ENCODE results near the gene CCN5.

CCN5 gene

GRCh38 chr20:44722990-44723389 lies 7.8 kb downstream of the CCN5 start:
- TF ChIP-seq, protein P1, sequence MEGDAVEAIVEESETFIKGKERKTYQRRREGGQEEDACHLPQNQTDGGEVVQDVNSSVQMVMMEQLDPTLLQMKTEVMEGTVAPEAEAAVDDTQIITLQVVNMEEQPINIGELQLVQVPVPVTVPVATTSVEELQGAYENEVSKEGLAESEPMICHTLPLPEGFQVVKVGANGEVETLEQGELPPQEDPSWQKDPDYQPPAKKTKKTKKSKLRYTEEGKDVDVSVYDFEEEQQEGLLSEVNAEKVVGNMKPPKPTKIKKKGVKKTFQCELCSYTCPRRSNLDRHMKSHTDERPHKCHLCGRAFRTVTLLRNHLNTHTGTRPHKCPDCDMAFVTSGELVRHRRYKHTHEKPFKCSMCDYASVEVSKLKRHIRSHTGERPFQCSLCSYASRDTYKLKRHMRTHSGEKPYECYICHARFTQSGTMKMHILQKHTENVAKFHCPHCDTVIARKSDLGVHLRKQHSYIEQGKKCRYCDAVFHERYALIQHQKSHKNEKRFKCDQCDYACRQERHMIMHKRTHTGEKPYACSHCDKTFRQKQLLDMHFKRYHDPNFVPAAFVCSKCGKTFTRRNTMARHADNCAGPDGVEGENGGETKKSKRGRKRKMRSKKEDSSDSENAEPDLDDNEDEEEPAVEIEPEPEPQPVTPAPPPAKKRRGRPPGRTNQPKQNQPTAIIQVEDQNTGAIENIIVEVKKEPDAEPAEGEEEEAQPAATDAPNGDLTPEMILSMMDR (IDR thresholded peaks at IDR 0.05; ENCODE audit: insufficient read depth, low read length, missing control alignments) = no peak
- POLR2A ChIA-PET = interaction anchor here (0.7 kb wide), 1 partner anchor 155 kb away, joined by 3 read pairs; no protein-coding TSS in a partner anchor
- DNase-seq (ENCODE audit: low read depth, low spot score) = no peak
- H3K4me3 ChIP-seq (ENCODE audit: low read depth, low read length) = no peak overlapping the region
- CTCF ChIA-PET = interaction anchor here (4.5 to 21.9 kb wide), 2 partner anchors 11 to 35 kb away, joined by 29 to 801 read pairs; no protein-coding TSS in a partner anchor

DNA sequence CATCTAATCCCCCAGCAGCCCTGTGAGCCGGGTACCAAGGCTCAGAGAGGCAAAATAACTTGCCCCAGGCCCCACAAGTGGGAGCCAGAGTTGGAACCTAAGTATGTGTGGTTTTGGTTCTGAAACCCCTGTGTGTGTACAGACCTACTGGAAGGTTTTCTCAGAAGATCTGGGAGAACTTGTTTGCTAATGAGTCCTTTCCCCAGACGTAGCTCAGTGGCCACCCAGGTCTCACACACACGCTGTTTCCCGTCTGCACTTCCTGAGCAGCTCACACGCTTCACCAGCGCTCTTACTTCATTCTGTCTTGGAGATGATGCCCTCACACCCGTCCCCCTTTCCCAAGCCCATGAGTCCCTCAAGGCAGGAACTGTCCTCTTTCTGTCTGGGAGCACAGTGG lies 8.2 kb downstream of the CCN5 start:
- no peak for DNase-seq (ENCODE audit: low read depth, low spot score)
- POLR2A ChIA-PET = interaction anchor here (0.7 kb wide), 1 partner anchor 154 kb away, joined by 3 read pairs; no protein-coding TSS in a partner anchor
- H3K4me3 ChIP-seq (ENCODE audit: low read depth, low read length) = no peak overlapping the region
- CTCF ChIA-PET = interaction anchor here (0.7 to 21.9 kb wide), 3 partner anchors 10 to 73 kb away, joined by 3 to 801 read pairs (median 29); no protein-coding TSS in a partner anchor
- TF ChIP-seq, protein P1 (IDR thresholded peaks at IDR 0.05; ENCODE audit: insufficient read depth, low read length, missing control alignments) = no peak

GRCh38 chr20:44723798-44724362 lies 8.7 kb downstream of the CCN5 start:
- CTCF ChIA-PET = interaction anchor here (0.7 to 21.9 kb wide), 3 partner anchors 10 to 74 kb away, joined by 3 to 801 read pairs (median 29); no protein-coding TSS in a partner anchor
- no peak overlapping the region for H3K4me3 ChIP-seq (ENCODE audit: low read depth, low read length)
- DNase-seq (ENCODE audit: low read depth, low spot score) = no peak
- POLR2A ChIA-PET = interaction anchor here (0.7 kb wide), 1 partner anchor 154 kb away, joined by 3 read pairs; no protein-coding TSS in a partner anchor
- TF ChIP-seq, protein P1 (IDR thresholded peaks at IDR 0.05; ENCODE audit: insufficient read depth, low read length, missing control alignments) = no peak

DNA sequence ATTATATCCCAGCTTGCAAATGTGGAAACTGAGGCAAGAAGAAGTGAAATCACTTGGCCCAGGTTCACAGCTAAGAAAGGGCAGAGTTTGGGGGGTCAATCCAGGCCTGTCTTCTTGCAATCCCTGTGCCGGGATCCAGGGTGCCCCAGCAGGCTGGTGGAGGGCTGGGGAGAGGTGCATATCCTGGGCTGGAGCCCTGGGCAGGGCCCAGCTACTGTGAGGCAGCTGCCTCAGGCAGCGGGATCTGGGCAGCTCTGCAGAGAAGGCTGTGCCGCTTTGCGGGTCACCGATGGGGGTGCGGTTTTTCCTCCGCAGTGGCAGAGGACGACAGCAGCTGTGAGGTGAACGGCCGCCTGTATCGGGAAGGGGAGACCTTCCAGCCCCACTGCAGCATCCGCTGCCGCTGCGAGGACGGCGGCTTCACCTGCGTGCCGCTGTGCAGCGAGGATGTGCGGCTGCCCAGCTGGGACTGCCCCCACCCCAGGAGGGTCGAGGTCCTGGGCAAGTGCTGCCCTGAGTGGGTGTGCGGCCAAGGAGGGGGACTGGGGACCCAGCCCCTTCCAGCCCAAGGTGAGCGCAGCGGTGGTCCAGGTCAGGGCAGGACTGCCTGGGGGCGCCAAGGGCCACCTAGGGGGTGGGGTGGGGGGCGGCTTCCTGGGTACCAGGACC lies 9.4 kb downstream of the CCN5 start:
- CTCF ChIA-PET = interaction anchor here (4.5 to 21.9 kb wide), 2 partner anchors 9 to 36 kb away, joined by 29 to 801 read pairs; no protein-coding TSS in a partner anchor

GRCh38 chr20:44725837-44726236 lies 10.7 kb downstream of the CCN5 start:
- ChIA-PET POLR2A (no interaction called here), CTCF (interaction anchor here (0.9 to 21.9 kb wide), 2 partner anchors 10 to 37 kb away, joined by 4 to 801 read pairs; no protein-coding TSS in a partner anchor)
- DNase-seq (ENCODE audit: low read depth, low spot score) = no peak
- TF ChIP-seq, protein P1 (IDR thresholded peaks at IDR 0.05; ENCODE audit: insufficient read depth, low read length, missing control alignments) = no peak
- H3K4me3 ChIP-seq (ENCODE audit: low read depth, low read length) = no peak overlapping the region

More for the DNA sequence above, 9.4 kb downstream of the CCN5 start:
- TF ChIP-seq, protein P1 (IDR thresholded peaks at IDR 0.05; ENCODE audit: insufficient read depth, low read length, missing control alignments) = no peak
- POLR2A ChIA-PET = no interaction called here
- no peak overlapping the region for H3K4me3 ChIP-seq (ENCODE audit: low read depth, low read length)
- no peak for DNase-seq (ENCODE audit: low read depth, low spot score)

GRCh38 chr20:44727039-44727438 lies 11.9 kb downstream of the CCN5 start:
- DNase-seq (ENCODE audit: low read depth, low spot score) = no peak
- TF ChIP-seq, protein P1 (IDR thresholded peaks at IDR 0.05; ENCODE audit: insufficient read depth, low read length, missing control alignments) = no peak
- H3K4me3 ChIP-seq (ENCODE audit: low read depth, low read length) = no peak overlapping the region
- POLR2A ChIA-PET = no interaction called here
- CTCF ChIA-PET = interaction anchor here (1.2 to 21.9 kb wide), 3 partner anchors 9 to 39 kb away, joined by 3 to 801 read pairs (median 5); no protein-coding TSS in a partner anchor

Measured in AG04449 (cell line).